Fibroblast of lung (primary cell): Measurements from ENCODE around the gene MAPKAP1. TPM values are rescaled to one million over a fixed set of nuclear protein-coding genes. Genes with fewer than 3 reads are reported as not detected.
A peak's percentile ranks its signal among the peaks of the same experiment; 100 is the strongest.

Experiments
- DNase-seq, 2 donors: peaks; one replicate each; pipeline versions ENCODE4 v3.0.0 to v3.0.0-alpha.2; 2010; ENCODE audit warnings: low read depth in 2 of 2
- H2AFZ ChIP-seq: 2 replicates; pipeline ENCODE4 v1.5.1; 2012; ENCODE audit warnings: low read length, control low read depth, inconsistent platforms
- H3K27ac ChIP-seq: 2 replicates; pipeline ENCODE4 v1.5.1; 2011; ENCODE audit warnings: low read length, control low read depth; ENCODE audit not compliant: insufficient read depth
- H3K27me3 ChIP-seq: 2 replicates; pipeline ENCODE4 v1.5.1; 2011; ENCODE audit warnings: mild to moderate bottlenecking, low read length; ENCODE audit not compliant: control insufficient read depth, insufficient read depth
- H3K36me3 ChIP-seq: 2 replicates; pipeline ENCODE4 v1.5.1; 2011; ENCODE audit warnings: low read length; ENCODE audit not compliant: control insufficient read depth, insufficient read depth
- H3K4me1 ChIP-seq: 2 replicates; pipeline ENCODE4 v1.5.1; 2011; ENCODE audit warnings: low read length; ENCODE audit not compliant: control insufficient read depth, insufficient read depth; ENCODE audit errors: extremely low read depth
- H3K4me2 ChIP-seq: 2 replicates; pipeline ENCODE4 v1.5.1; 2011; ENCODE audit warnings: low read length, control low read depth; ENCODE audit not compliant: insufficient read depth; ENCODE audit errors: extremely low read depth
- H3K4me3 ChIP-seq, 4 experiments: fragments of 200-600 bp in 1 of 4; sonication (generic) in 1 of 4; replicated peaks in 1 of 4; 2 replicates each; pipeline ENCODE4 v1.5.1; 2011 to 2016; ENCODE audit warnings: low read length in 4 of 4, low read depth in 3 of 4, mild to moderate bottlenecking in 3 of 4, control low read depth in 2 of 4, inconsistent platforms in 1 of 4, mixed read lengths in 1 of 4; ENCODE audit not compliant: insufficient read depth in 1 of 4; ENCODE audit errors: control extremely low read depth in 1 of 4
- H3K79me2 ChIP-seq: 2 replicates; pipeline ENCODE4 v1.5.1; 2012; ENCODE audit warnings: mild to moderate bottlenecking, low read length, inconsistent platforms; ENCODE audit not compliant: control insufficient read depth, insufficient read depth
- H3K9ac ChIP-seq: 2 replicates; pipeline ENCODE4 v1.5.1; 2011; ENCODE audit warnings: mild to moderate bottlenecking, low read length, control low read depth; ENCODE audit not compliant: insufficient read depth
- H3K9me3 ChIP-seq: 2 replicates; pipeline ENCODE4 v1.5.1; 2012; ENCODE audit warnings: low read depth, low read length; ENCODE audit not compliant: control insufficient read depth, insufficient read depth
- H4K20me1 ChIP-seq: 2 replicates; pipeline ENCODE4 v1.5.1; 2011; ENCODE audit warnings: low read length; ENCODE audit not compliant: control insufficient read depth, insufficient read depth; ENCODE audit errors: extremely low read depth
- EZH2 ChIP-seq: IDR thresholded peaks from 2 replicates; pipeline ENCODE4 v1.5.1; 2012; ENCODE audit warnings: low read length, control low read depth, mild to moderate bottlenecking; ENCODE audit errors: missing control alignments
- polyA plus RNA-seq, 2 donors: library from polyadenylated mRNA; depleted of rRNA in 1 of 2; stranded (reverse) in 1 of 2; unstranded in 1 of 2; fragments of >200 nt; gene quantifications; 2 replicates each; pipeline ENCODE4 v1.2.1, GENCODE V29; 2011 to 2012; ENCODE audit warnings: missing spikeins in 1 of 2
- total RNA-seq: library from RNA; depleted of rRNA; stranded (reverse); fragments of >200 nt; gene quantifications from 2 replicates; pipeline ENCODE4 v1.2.1, GENCODE V29; 2014
- TF ChIP-seq, protein P1 (sequence below), 2 donors: IDR thresholded peaks in 1 of 2; conservative IDR thresholded peaks in 1 of 2; 1 replicate in 1 of 2; 2 replicates in 1 of 2; pipeline ENCODE4 v1.5.1; 2011 to 2012; ENCODE audit warnings: low read length in 2 of 2, control low read depth in 1 of 2, inconsistent platforms in 1 of 2, low read depth in 1 of 2, mild to moderate bottlenecking in 1 of 2

Gene MAPKAP1
- total and polyA plus RNA-seq, 2 donors (not counting 1 experiment from before 2014, with no cell fraction given) = 63.7 to 127 TPM

DNA sequence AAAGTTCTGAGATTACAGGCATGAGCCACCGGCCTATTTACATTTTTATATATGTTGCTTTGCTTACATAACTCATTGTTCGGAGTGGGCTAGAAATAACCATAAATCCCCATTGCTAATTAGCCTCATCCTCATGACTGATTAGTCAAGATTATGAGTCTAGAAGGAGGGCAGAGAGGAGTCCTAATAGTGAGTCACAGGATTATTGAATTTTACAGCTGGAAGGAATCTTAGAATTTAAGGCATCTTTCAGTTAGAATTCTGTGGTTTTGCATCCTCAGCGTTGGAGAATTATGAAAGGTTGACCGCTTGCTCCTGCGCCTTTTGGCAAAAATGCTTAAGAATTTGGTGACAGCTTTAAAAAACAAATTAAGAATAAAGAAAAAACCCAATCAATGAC lies 37.6 kb upstream of the MAPKAP1 start:
- peak; percentile 58 to 92 for DNase-seq

DNA sequence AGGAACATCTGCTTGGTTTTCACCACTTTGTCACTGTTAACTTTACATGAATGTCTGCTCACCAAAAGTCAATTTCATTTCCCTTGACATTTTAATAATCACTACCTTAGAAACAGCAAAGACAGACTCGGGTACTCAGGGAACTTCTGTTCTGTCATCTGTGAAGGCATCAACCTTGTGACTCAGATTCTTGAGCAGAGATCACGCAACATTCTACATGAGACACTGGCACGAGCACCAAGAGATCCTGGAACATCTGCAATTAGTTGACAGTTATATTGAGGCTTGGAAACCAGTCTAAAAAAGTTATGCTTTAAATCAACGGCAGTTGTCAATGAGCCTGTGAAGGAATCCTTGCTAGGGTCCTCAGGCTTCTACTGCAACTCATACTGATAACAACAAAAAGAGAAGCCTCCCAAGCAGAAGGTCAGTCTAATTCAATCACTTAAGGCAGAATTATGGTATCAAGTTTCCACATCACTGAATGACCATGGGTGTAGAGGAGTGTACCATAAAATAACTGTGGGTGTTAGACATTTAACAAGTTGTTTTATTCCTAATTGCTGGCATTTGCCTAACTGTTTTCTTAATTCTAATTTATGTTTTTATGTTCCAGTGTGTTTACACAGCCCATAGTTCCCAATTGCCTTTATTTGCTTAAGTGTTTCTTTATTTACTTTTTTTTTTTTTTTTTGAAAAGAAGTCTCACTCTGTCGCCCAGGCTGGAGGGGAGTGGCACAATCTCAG lies 36.8 kb upstream of the MAPKAP1 start:
- TF ChIP-seq EZH2 = no peak
- TF ChIP-seq, protein P1, sequence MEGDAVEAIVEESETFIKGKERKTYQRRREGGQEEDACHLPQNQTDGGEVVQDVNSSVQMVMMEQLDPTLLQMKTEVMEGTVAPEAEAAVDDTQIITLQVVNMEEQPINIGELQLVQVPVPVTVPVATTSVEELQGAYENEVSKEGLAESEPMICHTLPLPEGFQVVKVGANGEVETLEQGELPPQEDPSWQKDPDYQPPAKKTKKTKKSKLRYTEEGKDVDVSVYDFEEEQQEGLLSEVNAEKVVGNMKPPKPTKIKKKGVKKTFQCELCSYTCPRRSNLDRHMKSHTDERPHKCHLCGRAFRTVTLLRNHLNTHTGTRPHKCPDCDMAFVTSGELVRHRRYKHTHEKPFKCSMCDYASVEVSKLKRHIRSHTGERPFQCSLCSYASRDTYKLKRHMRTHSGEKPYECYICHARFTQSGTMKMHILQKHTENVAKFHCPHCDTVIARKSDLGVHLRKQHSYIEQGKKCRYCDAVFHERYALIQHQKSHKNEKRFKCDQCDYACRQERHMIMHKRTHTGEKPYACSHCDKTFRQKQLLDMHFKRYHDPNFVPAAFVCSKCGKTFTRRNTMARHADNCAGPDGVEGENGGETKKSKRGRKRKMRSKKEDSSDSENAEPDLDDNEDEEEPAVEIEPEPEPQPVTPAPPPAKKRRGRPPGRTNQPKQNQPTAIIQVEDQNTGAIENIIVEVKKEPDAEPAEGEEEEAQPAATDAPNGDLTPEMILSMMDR (conservative IDR thresholded peaks at IDR 0.05 in 1 of 2, IDR thresholded peaks at IDR 0.05 in 1 of 2; ENCODE audit: low read depth in 1 of 2, low read length in 2 of 2) = no peak
- Histone ChIP-seq H3K9ac (no peak overlapping the region), H3K4me2 (no peak overlapping the region), H3K36me3 (no peaks in the 10 kb centered on the region), H2AFZ (no peak overlapping the region), H3K79me2 (peaks cover 15% of the 10 kb centered on the region), H3K4me3 (no peak overlapping the region), H3K27ac (no peak overlapping the region), H3K27me3 (no peaks in the 10 kb centered on the region), H4K20me1 (no peaks in the 10 kb centered on the region), H3K4me1 (peaks cover 6% of the 10 kb centered on the region), H3K9me3 (no peaks in the 10 kb centered on the region)
- DNase-seq = no peak

More for the DNA sequence above, 37.6 kb upstream of the MAPKAP1 start:
- H3K4me2 ChIP-seq = peak overlapping the region; percentile 93
- no peaks in the 10 kb centered on the region for H4K20me1 ChIP-seq
- H3K79me2 ChIP-seq = peaks cover 22% of the 10 kb centered on the region
- no peak for TF ChIP-seq EZH2
- TF ChIP-seq, protein P1 (conservative IDR thresholded peaks at IDR 0.05 in 1 of 2, IDR thresholded peaks at IDR 0.05 in 1 of 2; ENCODE audit: low read depth in 1 of 2, low read length in 2 of 2) = no peak
- H3K9ac ChIP-seq = no peak overlapping the region
- H3K36me3 ChIP-seq = no peaks in the 10 kb centered on the region
- H3K4me1 ChIP-seq = peaks cover 6% of the 10 kb centered on the region
- H3K4me3 ChIP-seq = peak overlapping the region in 1 of 4 experiments; percentile 1
- H2AFZ ChIP-seq = no peak overlapping the region
- no peaks in the 10 kb centered on the region for H3K27me3 ChIP-seq
- no peak overlapping the region for H3K27ac ChIP-seq
- H3K9me3 ChIP-seq = no peaks in the 10 kb centered on the region

DNA sequence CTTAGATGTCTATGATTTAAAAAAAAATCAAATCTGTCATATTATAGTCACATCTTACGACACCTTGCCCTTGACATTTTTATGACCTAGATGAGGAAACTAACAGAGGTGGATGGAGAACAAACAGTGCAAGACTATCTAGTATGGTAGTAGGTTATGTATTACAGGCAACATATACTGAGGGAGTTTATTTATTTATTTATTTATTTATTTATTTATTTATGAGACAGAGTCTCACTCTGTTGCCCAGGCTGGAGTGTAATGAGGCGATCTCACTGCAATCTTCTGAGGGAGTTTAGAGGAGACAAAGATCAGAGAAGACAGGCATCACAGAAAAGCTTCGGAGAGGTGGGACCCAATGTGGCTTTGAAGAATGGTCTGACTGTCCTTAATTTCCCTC lies 35.6 kb upstream of the MAPKAP1 start:
- no peaks in the 10 kb centered on the region for H3K27me3 ChIP-seq
- no peak overlapping the region for H3K9ac ChIP-seq
- no peak overlapping the region for H3K4me2 ChIP-seq
- no peaks in the 10 kb centered on the region for H4K20me1 ChIP-seq
- H3K4me1 ChIP-seq = peaks cover 6% of the 10 kb centered on the region
- H3K27ac ChIP-seq = no peak overlapping the region
- H3K36me3 ChIP-seq = no peaks in the 10 kb centered on the region
- H2AFZ ChIP-seq = no peak overlapping the region
- TF ChIP-seq EZH2 = no peak
- TF ChIP-seq, protein P1 (conservative IDR thresholded peaks at IDR 0.05 in 1 of 2, IDR thresholded peaks at IDR 0.05 in 1 of 2; ENCODE audit: low read depth in 1 of 2, low read length in 2 of 2) = no peak
- DNase-seq = no peak
- H3K79me2 ChIP-seq = peaks cover 3% of the 10 kb centered on the region
- no peaks in the 10 kb centered on the region for H3K9me3 ChIP-seq
- no peak overlapping the region for H3K4me3 ChIP-seq
